ENCODE results near the gene PLAAT3. TPM values are rescaled to one million over a fixed set of nuclear protein-coding genes. Genes with fewer than 3 reads are reported as not detected.

PLAAT3 gene
- polyA plus RNA-seq, 1 donor from 2014 or later = not detected

GRCh38 chr11:63595296-63595695, 18.9 kb downstream of the PLAAT3 start:
- no peak overlapping the region for H3K9ac ChIP-seq (ENCODE audit: low read length)
- H3K36me3 ChIP-seq (ENCODE audit: insufficient read depth, low read length) = no peaks in the 10 kb centered on the region
- H3K9me2 ChIP-seq (ENCODE audit: insufficient read depth, low read length) = no peaks in the 10 kb centered on the region
- H3F3A ChIP-seq (ENCODE audit: insufficient read depth, low read length, poor library complexity, severe bottlenecking) = no peaks in the 10 kb centered on the region
- H3K27ac ChIP-seq (ENCODE audit: low read length) = no peak overlapping the region
- no peak overlapping the region for H3K4me3 ChIP-seq (ENCODE audit: low read length)
- H2AFZ ChIP-seq (ENCODE audit: low read depth, low read length) = no peak overlapping the region
- no peaks in the 10 kb centered on the region for H3K9me3 ChIP-seq (ENCODE audit: low read length)
- TF ChIP-seq SMC3 (conservative IDR thresholded peaks at IDR 0.05; ENCODE audit: poor library complexity) = no peak
- TF ChIP-seq REST (IDR thresholded peaks at IDR 0.05; ENCODE audit: borderline replicate concordance) = no peak
- TF ChIP-seq MXI1 (conservative IDR thresholded peaks at IDR 0.05; ENCODE audit: poor library complexity, severe bottlenecking) = no peak
- TF ChIP-seq RAD21 (conservative IDR thresholded peaks at IDR 0.05) = no peak
- TF ChIP-seq EP300 (conservative IDR thresholded peaks at IDR 0.05; ENCODE audit: poor library complexity, severe bottlenecking) = no peak
- no peak for TF ChIP-seq TAF1 (IDR thresholded peaks at IDR 0.05; ENCODE audit: low read depth)
- H4K20me1 ChIP-seq (ENCODE audit: insufficient read depth) = no peaks in the 10 kb centered on the region
- H3K27me3 ChIP-seq (ENCODE audit: insufficient read depth, low read depth, low read length) = no peaks in the 10 kb centered on the region
- no peak overlapping the region for H3K4me2 ChIP-seq (ENCODE audit: low read length)
- H3K79me2 ChIP-seq (replicated peaks; ENCODE audit: insufficient read depth, low read length) = no peaks in the 10 kb centered on the region

GRCh38 chr11:63592975-63593395, 21.2 kb downstream of the PLAAT3 start:
- no peak overlapping the region for H3K27ac ChIP-seq (ENCODE audit: low read length)
- H2AFZ ChIP-seq (ENCODE audit: low read depth, low read length) = no peak overlapping the region
- H4K20me1 ChIP-seq (ENCODE audit: insufficient read depth) = no peaks in the 10 kb centered on the region

More at GRCh38 chr11:63592975-63593395, 21.2 kb downstream of the PLAAT3 start:
- no peaks in the 10 kb centered on the region for H3K9me3 ChIP-seq (ENCODE audit: low read length)
- TF ChIP-seq EZH2 (IDR thresholded peaks at IDR 0.05; ENCODE audit: borderline replicate concordance, insufficient read depth, low read length, poor library complexity, severe bottlenecking) (no peak), EP300 (conservative IDR thresholded peaks at IDR 0.05; ENCODE audit: poor library complexity, severe bottlenecking) (no peak), POLR2AphosphoS5 (IDR thresholded peaks at IDR 0.05) (no peak), RAD21 (conservative IDR thresholded peaks at IDR 0.05) (peak; percentile 18), SMC3 (conservative IDR thresholded peaks at IDR 0.05; ENCODE audit: poor library complexity) (no peak), TAF1 (IDR thresholded peaks at IDR 0.05; ENCODE audit: low read depth) (no peak), CTCF (IDR thresholded peaks at IDR 0.05; ENCODE audit: poor library complexity, severe bottlenecking) (peak; percentile 21), REST (IDR thresholded peaks at IDR 0.05; ENCODE audit: borderline replicate concordance) (no peak), MXI1 (conservative IDR thresholded peaks at IDR 0.05; ENCODE audit: poor library complexity, severe bottlenecking) (no peak)
- H3K9ac ChIP-seq (ENCODE audit: low read length) = no peak overlapping the region
- H3K9me2 ChIP-seq (ENCODE audit: insufficient read depth, low read length) = no peaks in the 10 kb centered on the region
- H3K79me2 ChIP-seq (replicated peaks; ENCODE audit: insufficient read depth, low read length) = no peaks in the 10 kb centered on the region
- H3K36me3 ChIP-seq (ENCODE audit: insufficient read depth, low read length) = no peaks in the 10 kb centered on the region
- H3K27me3 ChIP-seq (ENCODE audit: insufficient read depth, low read depth, low read length) = no peaks in the 10 kb centered on the region
- H3K4me3 ChIP-seq (ENCODE audit: low read length) = no peak overlapping the region
- no peaks in the 10 kb centered on the region for H3F3A ChIP-seq (ENCODE audit: insufficient read depth, low read length, poor library complexity, severe bottlenecking)
- H3K4me2 ChIP-seq (ENCODE audit: low read length) = no peak overlapping the region

Data from neural cell (in vitro differentiated cells).